K562 (cell line): ENCODE data around the gene RPS6KA2. TPM values are rescaled to one million over a fixed set of nuclear protein-coding genes. Genes with fewer than 3 reads are reported as not detected.

Source experiments
- ATAC-seq: fragments of 200-7000 bp; cut with Tn5 transposase; 3 replicates; pipeline ENCODE4 v1.9.1; 2020; ENCODE audit warnings: moderate library complexity
- BruUV-seq: library from RNA; stranded (reverse); fragments of 400-500 nt; replicated peaks from 2 replicates; lab custom pipeline; 2021; lab: Mats Ljungman, UMichigan
- CTCF ChIA-PET: fragments of 300-600 bp; formaldehyde crosslinking; extraction: SDS; loops from one replicate; lab custom pipeline; 2021; ENCODE audit warnings: low intra/inter-chr PET ratio; lab: Yijun Ruan, JAX
- POLR2A ChIA-PET: fragments of 300-600, 350-650 bp; sonication (Branson Sonifier 250); formaldehyde crosslinking; extraction: SDS; loops from one replicate; lab custom pipeline; 2021; ENCODE audit warnings: antibody characterized with exemption, inconsistent platforms; lab: Yijun Ruan, JAX
- DNase-seq, 4 experiments: peaks; one replicate each; pipeline versions ENCODE4 v3.0.0 to v3.0.0-alpha.2; 2011 to 2018; ENCODE audit warnings: low spot score in 3 of 4, mixed read lengths in 3 of 4; ENCODE audit errors: extremely low read depth in 1 of 4
- FAIRE-seq: peaks from 2 replicates; lab custom pipeline; 2011; peaks lifted over from hg19 to GRCh38; lab: Jason Lieb, UNC
- H2AFZ ChIP-seq: 2 replicates; pipeline ENCODE4 v1.6.0; 2011; ENCODE audit warnings: low read depth, low read length, control low read depth, inconsistent platforms
- H3K27ac ChIP-seq: fragments of 200-600 bp; 3 replicates; pipeline ENCODE4 v1.8.0; 2011; ENCODE audit warnings: low read depth, mild to moderate bottlenecking, control low read depth, inconsistent platforms, low read length, moderate library complexity, mixed read lengths; ENCODE audit errors: extremely low read depth
- H3K27me3 ChIP-seq, 2 experiments: fragments of 300-600 bp in 1 of 2; 2 replicates in 1 of 2; 3 replicates in 1 of 2; pipeline versions ENCODE4 v1.6.0 to v1.8.0; 2011; ENCODE audit warnings: inconsistent platforms in 2 of 2, low read length in 2 of 2, mild to moderate bottlenecking in 1 of 2, mixed read lengths in 1 of 2, moderate library complexity in 1 of 2; ENCODE audit not compliant: control insufficient read depth in 2 of 2, insufficient read depth in 2 of 2
- H3K36me3 ChIP-seq: fragments of 300-600 bp; 3 replicates; pipeline ENCODE4 v1.8.0; 2011; ENCODE audit warnings: mild to moderate bottlenecking, low read length, inconsistent platforms; ENCODE audit not compliant: control insufficient read depth, insufficient read depth
- H3K4me1 ChIP-seq, 2 experiments: fragments of 200-600 bp in 1 of 2; replicated peaks in 1 of 2; 2 replicates in 1 of 2; 3 replicates in 1 of 2; pipeline versions ENCODE4 v1.5.1 to v1.8.0; 2011; ENCODE audit warnings: inconsistent platforms in 2 of 2, low read length in 2 of 2, mild to moderate bottlenecking in 1 of 2, mixed read lengths in 1 of 2, moderate library complexity in 1 of 2; ENCODE audit not compliant: control insufficient read depth in 2 of 2, insufficient read depth in 2 of 2
- H3K4me2 ChIP-seq: 2 replicates; pipeline ENCODE4 v1.6.1; 2011; ENCODE audit warnings: low read length, control low read depth, inconsistent platforms, mixed read lengths; ENCODE audit not compliant: insufficient read depth
- H3K4me3 ChIP-seq: fragments of 200-600 bp; sonication (generic), shearing (Covaris generic); 2 replicates; pipeline ENCODE4 v1.5.1; 2016; ENCODE audit warnings: control low read depth, inconsistent platforms
- H3K79me2 ChIP-seq: fragments of 200-600 bp; 3 replicates; pipeline ENCODE4 v1.8.0; 2011; ENCODE audit warnings: low read length, inconsistent platforms; ENCODE audit not compliant: control insufficient read depth, insufficient read depth
- H3K9ac ChIP-seq, 2 experiments: 2 replicates each; pipeline versions ENCODE4 v1.6.0 to v1.6.1; 2011; ENCODE audit warnings: low read depth in 2 of 2, low read length in 2 of 2, control low read depth in 1 of 2, inconsistent platforms in 1 of 2, mild to moderate bottlenecking in 1 of 2, mixed read lengths in 1 of 2; ENCODE audit not compliant: insufficient read depth in 1 of 2
- H3K9me1 ChIP-seq: one replicate; pipeline ENCODE4 v1.6.0; 2011; ENCODE audit warnings: inconsistent platforms, mild to moderate bottlenecking, low read length, moderate library complexity; ENCODE audit not compliant: control insufficient read depth, insufficient read depth
- H3K9me3 ChIP-seq: replicated peaks from 2 replicates; pipeline ENCODE4 v1.5.1; 2011; ENCODE audit warnings: low read depth, low read length, inconsistent platforms; ENCODE audit not compliant: control insufficient read depth, insufficient read depth
- H4K20me1 ChIP-seq: replicated peaks from 2 replicates; pipeline ENCODE4 v1.6.1; 2011; ENCODE audit warnings: low read length, inconsistent platforms, mixed read lengths; ENCODE audit not compliant: control insufficient read depth, insufficient read depth
- CBX2 ChIP-seq: fragments of 200-600 bp; sonication (generic); IDR thresholded peaks from one replicate; pipeline ENCODE4 v1.6.1; 2012; ENCODE audit warnings: mild to moderate bottlenecking, low read length, inconsistent platforms; ENCODE audit not compliant: insufficient read depth, poor library complexity, severe bottlenecking
- DACH1 ChIP-seq: fragments of 450-650 bp; IDR thresholded peaks from 2 replicates; pipeline ENCODE4 v1.6.1; 2018; ENCODE audit not compliant: partially characterized antibody
- HMG20A ChIP-seq: fragments of 450-650 bp; formaldehyde crosslinking; conservative IDR thresholded peaks from 2 replicates; pipeline ENCODE4 v1.4.0; 2020; ENCODE audit warnings: mild to moderate bottlenecking, mixed read lengths
- HNRNPLL ChIP-seq: fragments of 200-400 bp; formaldehyde crosslinking; IDR thresholded peaks from 2 replicates; pipeline ENCODE4 v1.6.1; 2017; ENCODE audit warnings: low read length, low read depth, mild to moderate bottlenecking; ENCODE audit not compliant: poor library complexity, severe bottlenecking
- JUNB ChIP-seq: fragments of 450-650 bp; formaldehyde crosslinking; conservative IDR thresholded peaks from 2 replicates; pipeline ENCODE4 v1.4.0; 2020; ENCODE audit warnings: mild to moderate bottlenecking
- NFE2L1 ChIP-seq: fragments of 450-650 bp; IDR thresholded peaks from 2 replicates; pipeline ENCODE4 v1.6.1; 2016; ENCODE audit warnings: missing genetic modification characterization, low read depth, mild to moderate bottlenecking, missing compliant biosample characterization, moderate library complexity, borderline replicate concordance
- TEAD2 ChIP-seq: fragments of 450-650 bp; IDR thresholded peaks from 2 replicates; pipeline ENCODE4 v1.6.1; 2016; ENCODE audit warnings: missing genetic modification characterization, control low read depth, missing compliant biosample characterization
- TGIF2 ChIP-seq: sonication (generic); formaldehyde crosslinking; IDR thresholded peaks from 2 replicates; pipeline ENCODE4 v1.8.1; 2022; ENCODE audit warnings: mild to moderate bottlenecking, missing genetic modification reagents, moderate library complexity
- ZNF274 ChIP-seq: IDR thresholded peaks from 2 replicates; pipeline ENCODE4 v1.6.1; 2011; ENCODE audit warnings: low read depth, mild to moderate bottlenecking, low read length, moderate library complexity, borderline replicate concordance
- ZNF551 ChIP-seq: fragments of 250-450 bp; sonication (Bioruptor Pico); IDR thresholded peaks from 2 replicates; pipeline ENCODE4 v1.5.0; 2021; ENCODE audit warnings: mild to moderate bottlenecking, moderate library complexity
- WGBS: fragments of 100-300 bp; shearing (Covaris generic); methylation state at CpG from one replicate; pipeline ENCODE4 v1.1.6; 2016; ENCODE audit warnings: low coverage, mixed read lengths; ENCODE audit not compliant: insufficient coverage; ENCODE audit errors: missing lambda C conversion rate; 5-methylcytosine and 5-hydroxymethylcytosine counted together
- in situ Hi-C: fragments of 300-500 bp; cut with MboI; formaldehyde crosslinking; loops from 4 replicates; pipeline ENCODE4 v1.15.0; 2018; ENCODE audit warnings: inconsistent platforms, mixed read lengths
- intact Hi-C: fragments of 100-400 bp; cut with micrococcal nuclease; formaldehyde crosslinking; loops from 2 replicates; pipeline ENCODE4 v1.14.2; 2022
- polyA plus RNA-seq, 8 experiments: library from polyadenylated mRNA; depleted of rRNA in 4 of 8; stranded (reverse) in 5 of 8; unstranded in 3 of 8; fragments of >200 nt; fragmentation: Nextera tagmentation in 2 of 8; fragmentation: Illumina TruSeq in 1 of 8; extraction: Ambion mirVana in 2 of 8; extraction: Trizol in 1 of 8; gene quantifications; 2 replicates each; pipeline versions ENCODE4 v1.2.1 to v1.2.3, GENCODE V29; 2011 to 2014; ENCODE audit warnings: inconsistent platforms in 1 of 8, missing spikeins in 1 of 8
- total RNA-seq, 7 experiments: library from RNA; depleted of rRNA in 6 of 7; stranded (reverse); fragments of >200 nt in 6 of 7; fragmentation: Illumina TruSeq in 2 of 7; extraction: Trizol in 2 of 7; gene quantifications; 2 replicates each; pipeline versions ENCODE4 v1.2.1 to v1.2.3, GENCODE V29; 2011 to 2021; ENCODE audit warnings: low replicate concordance in 1 of 7
- TF ChIP-seq, protein P1 (sequence below): fragments of 450-650 bp; formaldehyde crosslinking; IDR thresholded peaks from 2 replicates; pipeline ENCODE4 v1.4.0; 2020; ENCODE audit warnings: mild to moderate bottlenecking

Gene RPS6KA2
- total and polyA plus RNA-seq, 9 of the 15 experiments (the other 6 are each of a cell fraction or from before 2014, with no cell fraction given) = 0.29 to 1.00 (median 0.53) TPM

DNA sequence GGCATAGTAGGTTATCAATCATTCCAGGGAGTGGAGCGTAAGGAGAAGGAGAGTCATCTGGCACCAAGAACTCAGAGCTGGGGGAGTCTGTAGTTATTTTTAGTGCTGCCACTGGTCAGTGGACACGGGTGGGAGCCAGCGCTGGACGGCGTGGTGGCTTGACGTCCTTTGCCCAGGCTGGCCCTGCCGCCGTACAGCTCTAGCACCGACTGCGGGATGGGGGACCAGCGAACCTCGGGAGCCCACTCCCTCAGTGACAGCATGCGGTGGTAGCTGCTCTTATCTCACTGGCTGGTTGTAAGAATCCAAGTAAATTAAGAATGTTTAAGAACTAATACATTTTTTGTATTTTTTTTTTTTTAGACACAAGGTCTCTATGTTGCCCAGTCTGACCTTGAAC lies 32.5 kb upstream of the RPS6KA2 start:
- H3K79me2 ChIP-seq = no peaks in the 10 kb centered on the region
- intact Hi-C loops (no loop called here), in situ Hi-C loops (no loop called here)
- ChIA-PET CTCF (no interaction called here), POLR2A (no interaction called here)
- FAIRE-seq (no peak), ATAC-seq (no peak)
- H2AFZ ChIP-seq = no peak overlapping the region
- no peaks in the 10 kb centered on the region for H3K9me1 ChIP-seq
- H3K4me3 ChIP-seq = no peak overlapping the region
- H3K9ac ChIP-seq = no peak overlapping the region
- no peak overlapping the region for H3K27ac ChIP-seq
- peaks cover 37 to 65% of the 10 kb centered on the region in 2 experiments for H3K27me3 ChIP-seq
- no peaks in the 10 kb centered on the region for H4K20me1 ChIP-seq
- H3K9me3 ChIP-seq = no peaks in the 10 kb centered on the region
- TF ChIP-seq, protein P1, sequence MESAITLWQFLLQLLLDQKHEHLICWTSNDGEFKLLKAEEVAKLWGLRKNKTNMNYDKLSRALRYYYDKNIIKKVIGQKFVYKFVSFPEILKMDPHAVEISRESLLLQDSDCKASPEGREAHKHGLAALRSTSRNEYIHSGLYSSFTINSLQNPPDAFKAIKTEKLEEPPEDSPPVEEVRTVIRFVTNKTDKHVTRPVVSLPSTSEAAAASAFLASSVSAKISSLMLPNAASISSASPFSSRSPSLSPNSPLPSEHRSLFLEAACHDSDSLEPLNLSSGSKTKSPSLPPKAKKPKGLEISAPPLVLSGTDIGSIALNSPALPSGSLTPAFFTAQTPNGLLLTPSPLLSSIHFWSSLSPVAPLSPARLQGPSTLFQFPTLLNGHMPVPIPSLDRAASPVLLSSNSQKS (CRISPR knock-in tag) = no peak
- TF ChIP-seq ZNF551 (CRISPR knock-in tag) = no peak
- no peak for TF ChIP-seq HMG20A (CRISPR knock-in tag)
- TF ChIP-seq HNRNPLL = no peak
- no peak for TF ChIP-seq TGIF2 (CRISPR knock-in tag)
- no peak for TF ChIP-seq DACH1
- no peak for TF ChIP-seq JUNB (CRISPR knock-in tag)
- no peak for TF ChIP-seq CBX2
- TF ChIP-seq NFE2L1 = no peak
- no peak for TF ChIP-seq TEAD2 (tag)
- no peak for TF ChIP-seq ZNF274
- TF ChIP-seq, all 486 proteins: peak for 0
- Histone ChIP-seq H3K36me3 (no peaks in the 10 kb centered on the region), H3K4me1 (no peaks in the 10 kb centered on the region), H3K4me2 (no peak overlapping the region)
- no TSS peak for BruUV-seq
- 1% methylated on average over 13 of the region's 13 CpGs for WGBS
- DNase-seq = no peak
